Ovary (tissue), 9 donors: Measurements from ENCODE around the gene LHX3. TPM values are rescaled to one million over a fixed set of nuclear protein-coding genes. Genes with fewer than 3 reads are reported as not detected.

ENCODE experiments used
- DNase-seq, 5 donors: peaks; one replicate each; pipeline ENCODE4 v3.0.0-alpha.2; 2019 to 2020
- H3K27ac ChIP-seq, 2 donors: fragments of 200-600 bp; one replicate each; pipeline versions ENCODE4 v1.5.1 to v1.8.0; 2019 to 2022
- H3K27me3 ChIP-seq: fragments of 200-600 bp; one replicate; pipeline ENCODE4 v1.8.0; 2022
- H3K36me3 ChIP-seq: fragments of 200-600 bp; sonication (generic); one replicate; pipeline ENCODE4 v1.5.1; 2019
- H3K4me1 ChIP-seq: one replicate; pipeline ENCODE4 v1.8.1; 2013; ENCODE audit warnings: mild to moderate bottlenecking, moderate library complexity; ENCODE audit not compliant: insufficient read depth
- H3K4me3 ChIP-seq: fragments of 200-600 bp; sonication (generic); one replicate; pipeline ENCODE4 v1.5.1; 2017
- H3K9me3 ChIP-seq, 2 donors: fragments of 200-600 bp in 1 of 2; sonication (generic) in 1 of 2; one replicate each; pipeline versions ENCODE4 v1.5.1 to v1.8.1; 2013 to 2019; ENCODE audit warnings: mild to moderate bottlenecking in 1 of 2, moderate library complexity in 1 of 2
- EP300 ChIP-seq: sonication (generic); formaldehyde crosslinking; IDR thresholded peaks from one replicate; pipeline ENCODE4 v1.6.1; 2017; ENCODE audit warnings: antibody characterized with exemption
- POLR2A ChIP-seq: fragments of 450-650 bp; IDR thresholded peaks from one replicate; pipeline ENCODE4 v1.6.1; 2017; ENCODE audit warnings: antibody characterized with exemption, mild to moderate bottlenecking, moderate library complexity
- WGBS, 3 donors: extraction: QIAGEN DNeasy Blood & Tissue Kit in 1 of 3; methylation state at CpG; one replicate each; pipeline versions ENCODE4 v1.1.5 to v1.1.7; 2013 to 2017; 5-methylcytosine and 5-hydroxymethylcytosine counted together
- intact Hi-C, 4 donors: fragments of 100-400 bp; cut with DNase I; formaldehyde crosslinking; loops; one replicate each; pipeline versions ENCODE4 v1.11.0 to v1.15.1; 2022 to 2023
- polyA plus RNA-seq, 2 donors: library from polyadenylated mRNA; stranded (reverse); fragments of 200-250 nt in 1 of 2; fragments of 350-450 nt in 1 of 2; fragmentation: Illumina TruSeq in 1 of 2; extraction: RNeasy Lipid Tissue Mini Kit (QIAGEN cat#74804) in 1 of 2; gene quantifications; one replicate each; pipeline ENCODE4 v1.2.3, GENCODE V29; 2013 to 2014
- total RNA-seq, 7 donors: library from RNA; depleted of rRNA in 2 of 7; stranded (reverse); fragments of >200 nt in 2 of 7; fragmentation: NEBNext Ultra II Directional in 3 of 7; extraction: Animal tissue kit (Norgen Biotek cat#: 25700) in 3 of 7; gene quantifications; one replicate each; pipeline versions ENCODE4 v1.1.0 to v1.2.4, GENCODE V29; 2016 to 2023
- TF ChIP-seq, protein P1 (sequence below), 3 donors: fragments of 450-650 bp in 2 of 3; fragments of 200-600 bp in 1 of 3; IDR thresholded peaks; one replicate each; pipeline versions ENCODE4 v1.5.1 to v1.8.0; 2016 to 2022; ENCODE audit warnings: antibody characterized with exemption in 3 of 3, mild to moderate bottlenecking in 1 of 3
- donor health status: DM: no; HTN: no; CAD: no; lungs with moderate emphysema.
- donor health status: DM: no; HTN: no; CAD: no.
- donor health status: Bipolar disorder and iron deficiency.
- donor health status: DM: yes; HTN: yes; CAD: no.
- donor health status: DM: no; HTN: no; CAD: no.
- donor health status: DM: yes; HTN: yes; CAD: no.

Gene LHX3
- total and polyA plus RNA-seq, 9 donors, result not detected

DNA sequence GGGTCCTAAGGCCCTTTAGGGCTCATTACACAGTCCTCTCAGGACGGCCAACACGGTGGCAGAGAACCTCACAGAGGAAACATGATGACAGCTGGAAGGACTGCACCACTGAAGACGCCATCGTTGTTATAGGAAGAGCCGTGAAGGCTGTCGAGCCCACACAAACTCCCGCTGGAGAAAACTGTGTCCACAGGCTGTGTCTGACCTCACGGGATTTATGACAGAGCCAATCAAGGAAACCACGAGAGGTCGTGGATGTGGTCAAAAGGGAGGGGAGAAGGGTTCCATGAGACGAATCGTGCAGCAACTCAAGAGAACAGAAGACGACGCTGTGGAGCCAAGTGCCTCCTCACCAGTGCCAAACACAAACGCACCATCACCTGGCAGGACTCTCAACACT, 28.5 kb upstream of the LHX3 start:
- intact Hi-C loops, result no loop called here
- no peak overlapping the region for H3K27ac ChIP-seq
- no peaks in the 10 kb centered on the region for H3K9me3 ChIP-seq
- H3K4me1 ChIP-seq, result peaks cover 4% of the 10 kb centered on the region
- 74 to 86% (median 86%) methylated on average over 15 of the region's 15 CpGs for WGBS, 3 donors
- no peak for DNase-seq
- H3K4me3 ChIP-seq, result no peak overlapping the region
- H3K27me3 ChIP-seq, result no peaks in the 10 kb centered on the region
- TF ChIP-seq, protein P1, sequence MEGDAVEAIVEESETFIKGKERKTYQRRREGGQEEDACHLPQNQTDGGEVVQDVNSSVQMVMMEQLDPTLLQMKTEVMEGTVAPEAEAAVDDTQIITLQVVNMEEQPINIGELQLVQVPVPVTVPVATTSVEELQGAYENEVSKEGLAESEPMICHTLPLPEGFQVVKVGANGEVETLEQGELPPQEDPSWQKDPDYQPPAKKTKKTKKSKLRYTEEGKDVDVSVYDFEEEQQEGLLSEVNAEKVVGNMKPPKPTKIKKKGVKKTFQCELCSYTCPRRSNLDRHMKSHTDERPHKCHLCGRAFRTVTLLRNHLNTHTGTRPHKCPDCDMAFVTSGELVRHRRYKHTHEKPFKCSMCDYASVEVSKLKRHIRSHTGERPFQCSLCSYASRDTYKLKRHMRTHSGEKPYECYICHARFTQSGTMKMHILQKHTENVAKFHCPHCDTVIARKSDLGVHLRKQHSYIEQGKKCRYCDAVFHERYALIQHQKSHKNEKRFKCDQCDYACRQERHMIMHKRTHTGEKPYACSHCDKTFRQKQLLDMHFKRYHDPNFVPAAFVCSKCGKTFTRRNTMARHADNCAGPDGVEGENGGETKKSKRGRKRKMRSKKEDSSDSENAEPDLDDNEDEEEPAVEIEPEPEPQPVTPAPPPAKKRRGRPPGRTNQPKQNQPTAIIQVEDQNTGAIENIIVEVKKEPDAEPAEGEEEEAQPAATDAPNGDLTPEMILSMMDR (IDR thresholded peaks at IDR 0.05), result no peak
- TF ChIP-seq POLR2A (no peak), EP300 (no peak)
- no peaks in the 10 kb centered on the region for H3K36me3 ChIP-seq

DNA sequence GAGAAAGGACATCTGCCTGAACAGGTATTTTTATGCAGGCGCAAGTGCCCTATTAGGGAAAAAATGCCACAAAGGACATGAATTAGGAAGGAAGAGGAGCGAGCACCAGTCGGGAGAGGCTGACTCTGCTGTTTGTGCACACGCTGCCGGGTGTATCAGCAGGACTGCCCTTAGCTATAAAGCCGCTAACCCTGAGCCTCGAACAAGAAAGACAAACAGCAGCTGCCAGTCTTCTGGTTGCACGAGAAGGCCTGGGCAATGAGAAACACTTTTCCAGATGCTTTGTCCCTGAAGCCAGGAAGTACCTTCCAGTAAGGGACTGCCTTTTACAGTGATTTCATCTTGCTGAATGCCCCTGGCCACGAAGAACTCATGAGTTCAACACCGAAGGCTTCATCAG, 28.0 kb upstream of the LHX3 start:
- DNase-seq, result no peak
- intact Hi-C loops, result no loop called here
- WGBS, 3 donors, result 60 to 70% (median 65%) methylated on average over 10 of the region's 10 CpGs
- Histone ChIP-seq H3K4me1 (peaks cover 4% of the 10 kb centered on the region), H3K4me3 (no peak overlapping the region), H3K9me3 (no peaks in the 10 kb centered on the region), H3K27me3 (no peaks in the 10 kb centered on the region), H3K27ac (no peak overlapping the region), H3K36me3 (no peaks in the 10 kb centered on the region)
- TF ChIP-seq, protein P1 (IDR thresholded peaks at IDR 0.05), result no peak
- TF ChIP-seq EP300 (no peak), POLR2A (no peak)

DNA sequence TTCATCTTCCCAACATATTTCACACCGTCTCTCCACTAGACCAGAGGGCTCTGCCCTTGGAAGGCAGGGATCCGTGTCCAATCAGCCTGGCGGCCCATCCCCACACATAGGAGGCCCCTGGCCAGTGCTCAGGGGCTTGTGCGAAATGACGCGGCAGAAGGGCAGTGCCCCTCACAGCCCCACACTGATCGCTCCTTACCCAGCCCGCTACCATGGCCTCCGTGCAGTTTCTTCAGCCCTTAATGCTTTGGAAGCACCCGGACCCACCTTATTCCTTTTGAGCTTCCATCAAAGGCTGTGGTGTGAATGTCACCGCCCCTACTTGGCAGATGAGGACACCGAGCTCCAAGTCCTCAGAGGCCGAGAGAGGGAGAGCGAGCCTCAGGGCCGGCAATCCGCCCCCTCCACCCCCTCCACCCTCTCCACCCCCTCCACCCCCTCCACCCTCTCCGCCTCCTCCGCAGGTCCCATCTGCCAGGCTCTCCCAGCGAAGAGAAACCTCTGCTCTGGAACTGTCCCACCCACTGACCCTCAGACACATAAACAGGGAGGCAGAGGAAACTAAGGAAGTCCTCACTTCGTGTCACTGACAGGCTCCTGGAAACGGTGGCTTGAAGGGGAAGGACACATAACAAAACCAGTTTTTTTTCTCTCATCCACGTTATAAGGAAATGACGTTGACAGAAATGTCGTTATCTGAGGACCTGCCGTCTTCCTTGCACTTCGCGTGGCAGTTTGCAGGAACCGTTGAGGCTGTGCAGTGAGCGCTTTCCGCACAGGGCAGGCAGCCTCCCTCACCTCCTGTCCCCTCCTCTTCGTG, 26.8 kb upstream of the LHX3 start:
- intact Hi-C loops, result no loop called here
- no peaks in the 10 kb centered on the region for H3K27me3 ChIP-seq
- H3K9me3 ChIP-seq, result no peaks in the 10 kb centered on the region
- no peak overlapping the region for H3K4me3 ChIP-seq
- peaks cover 4% of the 10 kb centered on the region for H3K4me1 ChIP-seq
- no peaks in the 10 kb centered on the region for H3K36me3 ChIP-seq
- TF ChIP-seq, protein P1 (IDR thresholded peaks at IDR 0.05), result no peak
- TF ChIP-seq POLR2A, result no peak
- TF ChIP-seq EP300, result no peak
- no peak for DNase-seq
- WGBS, 3 donors, result 81 to 84% (median 81%) methylated on average over 31 of the region's 31 CpGs
- no peak overlapping the region for H3K27ac ChIP-seq

GRCh38 chr9:136230773-136231172, 25.8 kb upstream of the LHX3 start:
- Histone ChIP-seq H3K4me3 (no peak overlapping the region), H3K27me3 (no peaks in the 10 kb centered on the region), H3K27ac (no peak overlapping the region), H3K4me1 (peaks cover 4% of the 10 kb centered on the region), H3K36me3 (no peaks in the 10 kb centered on the region), H3K9me3 (no peaks in the 10 kb centered on the region)
- intact Hi-C loops, result no loop called here
- no peak for DNase-seq
- TF ChIP-seq EP300 (no peak), POLR2A (no peak)
- TF ChIP-seq, protein P1 (IDR thresholded peaks at IDR 0.05), result no peak
- WGBS, 3 donors, result 93 to 96% (median 93%) methylated on average over 9 of the region's 9 CpGs
